SK-N-MC (cell line): ENCODE data around the gene FAM174C.

Source experiments
- EZH2 ChIP-seq: fragments of 200-600 bp; sonication (generic); IDR thresholded peaks from one replicate; pipeline ENCODE4 v1.6.1; 2017; ENCODE audit warnings: antibody characterized with exemption
- FOXP2 ChIP-seq: optimal IDR thresholded peaks from 2 replicates; pipeline ENCODE3; 2011; ENCODE audit warnings: mild to moderate bottlenecking, moderate library complexity; ENCODE audit not compliant: insufficient read depth; ENCODE audit errors: extremely low read length, control extremely low read depth

DNA sequence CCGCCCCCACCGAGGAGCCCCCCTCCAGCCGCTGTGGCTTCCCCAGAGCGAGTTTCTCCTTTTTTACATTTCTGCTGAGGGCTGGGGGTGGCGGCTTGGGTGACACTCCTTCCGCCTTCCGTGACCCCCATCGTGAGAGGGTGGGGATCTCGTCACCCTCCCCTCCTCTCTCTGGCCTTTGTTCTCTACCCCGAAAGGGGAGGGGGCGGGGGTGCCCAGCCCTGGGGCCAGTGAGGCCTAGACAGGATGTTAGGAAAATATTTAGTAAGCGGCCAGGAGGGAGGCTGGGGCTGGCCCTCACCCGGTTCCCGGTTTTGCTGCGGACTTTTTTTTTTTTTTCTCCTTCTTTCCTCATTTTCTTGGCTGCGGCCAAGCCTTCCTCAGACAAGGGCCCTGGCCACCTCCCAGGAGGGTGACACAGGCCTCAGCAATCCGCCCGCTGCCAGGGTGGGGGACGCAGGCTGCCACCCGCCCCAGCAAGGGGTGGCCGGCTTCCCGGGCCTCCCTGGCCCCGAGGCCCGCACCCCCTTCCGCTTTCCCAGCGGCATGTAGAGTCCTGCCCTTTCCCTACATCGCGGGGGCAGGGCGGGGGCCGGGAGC is 23.0 kb upstream of the FAM174C start:
- TF ChIP-seq FOXP2 (no peak), EZH2 (no peak)
